ENCODE measurements around the gene KDF1. TPM values are rescaled to one million over a fixed set of nuclear protein-coding genes. Genes with fewer than 3 reads are reported as not detected.

Gene KDF1
- not detected in 2 replicates for total RNA-seq

GRCh38 chr1:26959722-26960624 lies at the start of gene KDF1:
KDF1 (minus strand) TSS chr1:26960468; CDS start chr1:26952380, 8,088 bp downstream.

GRCh38 chr1:26993237-26994019 lies 33.2 kb upstream of the KDF1 start, which contains the start of gene TRNP1:
TRNP1 (plus strand) TSS chr1:26993692; CDS start chr1:26993787, 95 bp downstream.

DNA sequence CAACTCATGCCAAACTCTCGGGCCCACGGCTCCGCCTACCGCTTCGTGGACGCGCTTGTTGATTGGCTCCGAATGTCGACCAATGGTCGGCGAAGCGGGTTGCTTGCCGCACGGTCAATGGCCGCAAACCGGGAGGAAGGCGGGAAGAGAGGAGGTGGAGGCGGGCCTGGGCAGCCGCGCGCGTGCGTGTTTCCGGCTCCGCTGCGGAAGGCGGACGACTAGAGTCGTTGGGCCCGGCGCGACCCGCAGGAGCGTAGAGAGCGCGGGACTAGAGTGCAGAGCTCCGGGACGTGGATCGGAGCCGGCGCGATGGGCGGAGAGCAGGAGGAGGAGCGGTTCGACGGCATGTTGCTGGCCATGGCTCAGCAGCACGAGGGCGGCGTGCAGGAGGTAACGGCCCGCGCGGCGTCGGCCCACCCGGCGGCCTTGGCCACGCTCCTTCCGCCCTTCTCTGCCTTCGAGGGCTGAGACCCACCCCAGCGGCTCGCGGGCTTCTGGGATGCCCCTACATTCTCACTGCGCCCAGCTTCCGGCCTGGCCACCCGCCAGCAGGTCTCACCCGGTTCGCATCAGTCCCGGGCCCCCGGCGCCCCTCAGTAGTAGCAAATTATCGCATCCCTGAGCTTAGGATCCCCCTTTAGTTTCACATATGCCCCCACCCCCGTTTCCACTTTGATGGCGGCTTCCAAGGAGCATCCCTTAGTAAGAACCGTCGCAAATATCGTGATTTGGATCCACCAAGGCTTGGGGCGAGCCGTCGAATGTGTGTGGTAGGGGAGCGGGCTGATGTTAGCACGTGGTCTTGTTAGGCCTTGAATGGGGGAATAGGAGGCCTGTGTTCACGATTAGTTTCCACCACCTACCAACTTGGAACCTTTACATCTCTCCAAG lies 38.5 kb downstream of the KDF1 start, which contains the start of gene NUDC:
Gene NUDC, plus strand, starts transcription at position 204 of the 891 bp plus-strand sequence. Its CDS starts 106 bp downstream, at position 310.

DNA sequence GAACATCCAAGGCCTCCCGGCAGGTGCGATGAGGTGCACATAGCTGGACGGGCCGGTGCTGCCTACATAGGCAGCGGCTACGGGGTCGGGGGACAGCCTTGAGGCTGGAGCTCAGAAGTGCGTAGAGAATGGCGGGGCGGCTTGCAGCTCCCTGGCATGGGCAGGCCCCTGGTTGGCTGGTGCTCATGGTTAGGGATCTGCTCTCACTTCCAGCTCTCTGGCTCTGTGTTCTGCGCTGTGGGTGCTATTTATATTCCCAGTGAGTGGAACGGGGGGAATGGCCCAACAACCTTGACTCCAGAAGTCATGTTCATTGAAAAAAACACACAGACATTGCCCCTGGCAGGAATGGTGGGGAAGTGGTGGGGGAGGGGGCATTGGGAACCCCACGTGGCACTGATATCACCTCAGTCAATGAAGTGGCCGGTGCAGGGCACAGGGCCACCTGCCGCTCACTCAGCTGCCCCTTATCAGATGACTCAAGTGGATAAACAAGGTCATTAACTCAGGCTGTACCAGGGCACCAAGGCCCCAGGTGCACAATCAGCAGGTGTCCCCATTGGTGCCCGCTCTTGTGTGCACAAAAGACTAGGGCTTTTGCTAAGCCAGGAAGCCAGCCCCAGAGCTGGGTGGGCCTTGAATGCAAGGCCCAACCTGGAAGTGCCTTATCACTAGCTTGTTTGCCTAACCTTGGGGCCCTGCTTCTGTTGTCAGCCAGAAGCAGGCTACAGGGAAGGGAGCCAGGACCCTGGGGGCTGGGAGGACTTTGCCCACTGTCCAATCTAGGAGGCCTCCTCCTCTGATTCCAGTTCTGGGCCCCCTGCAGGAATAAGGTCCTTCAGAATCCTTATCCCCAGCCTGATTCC lies 46.3 kb downstream of the KDF1 start, which contains the start of gene NR0B2:
Gene NR0B2, minus strand, starts transcription at position 222 of the 866 bp plus-strand sequence. Its CDS starts 35 bp downstream, at position 187.

DNA sequence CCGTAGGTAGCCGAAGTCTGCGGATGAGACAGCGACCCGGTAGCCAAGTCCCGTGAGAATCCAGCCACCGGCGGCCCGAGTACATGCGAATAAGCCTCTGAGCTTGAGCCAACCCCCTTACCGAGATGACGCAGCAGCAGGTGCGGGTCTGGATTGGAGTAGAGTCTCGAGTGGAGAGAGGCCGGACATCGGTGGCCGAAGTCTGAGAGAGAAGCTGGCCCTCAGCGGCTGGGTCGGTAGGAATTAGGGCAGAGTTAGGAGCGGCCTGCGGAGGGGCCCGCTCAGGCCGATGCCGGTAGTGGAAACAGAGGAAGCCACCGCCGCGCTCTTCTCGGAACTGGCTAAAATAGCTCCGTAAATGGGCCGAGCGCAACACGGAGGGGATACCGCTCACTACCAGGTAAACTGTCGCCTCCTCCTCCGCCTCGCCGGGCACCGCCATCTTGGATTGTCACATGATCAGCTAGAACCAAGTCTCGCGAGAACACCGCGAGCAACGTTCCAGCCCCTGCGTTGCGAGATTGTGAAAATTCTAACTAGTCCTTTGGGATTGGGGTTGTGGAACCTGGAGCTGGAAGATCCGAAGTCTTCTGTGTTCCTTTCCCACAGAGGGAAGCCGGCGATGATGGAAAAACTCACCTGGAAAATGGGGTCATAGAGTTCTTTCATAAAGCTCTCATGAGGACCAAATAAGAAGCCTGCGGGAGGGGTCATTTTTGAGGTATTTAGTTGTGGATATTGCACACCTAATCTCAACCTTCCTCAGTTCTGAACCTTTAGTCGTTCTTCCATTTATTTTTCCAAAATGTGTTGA lies 60.1 kb downstream of the KDF1 start, which contains the start of gene GPATCH3:
Gene GPATCH3, minus strand, starts transcription at position 467 of the 814 bp plus-strand sequence. Its CDS starts 25 bp downstream, at position 442.

Other genes with a start within 250 kb of the KDF1 start
- gene PIGV, start 172.5 kb downstream of the KDF1 start, total RNA-seq, result 16.9 and 26.0 TPM in 2 replicates
- 5.1 and 11.2 TPM in 2 replicates for gene ZDHHC18, start 133.8 kb downstream of the KDF1 start, total RNA-seq
- 0.17 and 1.6 TPM in 2 replicates for gene SFN, start 97.3 kb downstream of the KDF1 start, total RNA-seq
- gene GPN2, start 70.2 kb downstream of the KDF1 start, total RNA-seq, result 11.3 and 14.2 TPM in 2 replicates
- 7.4 and 10.6 TPM in 2 replicates for gene GPATCH3, start 60.0 kb downstream of the KDF1 start, total RNA-seq
- gene NR0B2, start 46.5 kb downstream of the KDF1 start, total RNA-seq, result not detected in 2 replicates
- 23.0 and 28.8 TPM in 2 replicates for gene NUDC, start 38.7 kb downstream of the KDF1 start, total RNA-seq
- gene TRNP1, start 33.2 kb upstream of the KDF1 start, total RNA-seq, result 33.5 and 59.7 TPM in 2 replicates
- 1.7 and 2.8 TPM in 2 replicates for gene TENT5B, start 52.4 kb upstream of the KDF1 start, total RNA-seq
- 11.9 and 12.2 TPM in 2 replicates for gene SLC9A1, start 194.7 kb upstream of the KDF1 start, total RNA-seq

All from smooth muscle cell of trachea (primary cell).